ENCODE results near the gene SLC1A2.

SLC1A2 gene

DNA sequence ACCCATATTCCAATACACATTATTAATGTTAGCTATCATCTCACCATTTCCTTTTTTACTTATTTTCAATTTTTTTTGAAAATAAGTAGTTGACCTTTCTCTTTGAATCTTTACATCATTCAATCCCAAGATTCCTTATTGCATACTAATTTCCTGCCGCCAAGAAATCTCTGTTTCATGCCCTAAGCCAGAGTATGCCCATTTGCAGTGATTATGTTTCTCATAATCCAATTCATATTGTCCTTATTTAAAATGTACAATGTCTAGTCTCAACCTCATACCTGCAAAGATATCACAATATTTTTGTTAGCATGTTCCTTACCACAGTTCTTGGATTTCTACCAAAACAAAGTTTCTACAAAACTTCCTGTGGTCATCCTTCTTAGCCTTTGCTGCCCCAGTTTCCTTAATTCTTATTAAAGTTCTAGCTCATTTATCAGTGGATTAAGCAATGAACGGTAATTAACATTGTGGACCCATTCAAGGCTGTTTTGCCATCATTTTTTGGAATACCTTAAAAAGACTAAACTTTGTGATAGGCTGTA is 205.1 kb downstream of the SLC1A2 start:
- DNase-seq, result no peak

DNA sequence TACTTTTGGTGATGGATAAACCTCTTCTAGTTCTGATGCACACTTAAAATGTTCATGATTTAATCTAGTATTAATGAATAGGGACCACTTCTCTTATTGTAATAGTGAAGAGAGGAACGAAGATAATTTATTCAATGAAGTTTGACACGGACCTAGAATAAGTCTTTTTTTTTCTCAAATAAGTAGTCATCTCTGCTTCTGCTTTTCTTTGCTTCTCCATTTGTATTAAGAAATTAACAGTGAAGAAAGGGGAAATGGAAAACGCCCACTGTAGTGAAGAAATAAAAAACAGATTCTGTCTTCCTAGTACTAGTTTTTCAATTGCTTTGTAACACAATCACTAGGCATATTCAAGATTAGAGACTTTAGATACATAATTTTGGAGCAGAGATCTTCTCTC is 207.4 kb downstream of the SLC1A2 start:
- no peak for DNase-seq

DNA sequence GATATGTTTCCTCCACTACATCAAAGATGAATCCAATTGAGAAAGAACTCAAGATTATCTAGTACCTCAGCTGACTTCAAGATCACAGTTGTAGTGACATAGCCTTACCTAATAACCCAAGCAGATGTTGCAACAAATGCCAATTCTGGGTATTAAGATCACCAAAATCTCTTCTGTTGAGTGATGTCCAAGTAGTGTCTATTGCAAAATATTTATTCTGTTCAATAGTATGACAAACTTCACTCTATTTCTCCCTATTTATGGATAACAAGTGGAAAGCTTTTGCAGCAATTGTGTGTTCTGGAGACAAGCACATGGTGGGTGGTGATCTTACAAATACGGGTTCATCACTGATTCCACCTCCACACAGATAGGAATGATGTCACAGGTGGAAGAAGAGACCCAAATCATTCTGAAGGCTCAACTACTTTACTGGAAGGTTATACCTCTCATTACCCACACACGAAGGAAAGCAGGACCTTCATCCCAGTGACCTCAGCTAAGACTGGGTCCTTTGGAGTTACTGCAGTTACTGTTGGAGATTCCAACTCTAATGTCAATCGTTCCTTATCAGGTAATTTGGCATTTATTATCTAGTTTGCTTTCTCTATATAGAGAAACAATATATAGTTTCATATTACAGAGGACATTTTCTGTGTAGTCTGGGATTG is 208.3 kb downstream of the SLC1A2 start:
- no peak for DNase-seq

DNA sequence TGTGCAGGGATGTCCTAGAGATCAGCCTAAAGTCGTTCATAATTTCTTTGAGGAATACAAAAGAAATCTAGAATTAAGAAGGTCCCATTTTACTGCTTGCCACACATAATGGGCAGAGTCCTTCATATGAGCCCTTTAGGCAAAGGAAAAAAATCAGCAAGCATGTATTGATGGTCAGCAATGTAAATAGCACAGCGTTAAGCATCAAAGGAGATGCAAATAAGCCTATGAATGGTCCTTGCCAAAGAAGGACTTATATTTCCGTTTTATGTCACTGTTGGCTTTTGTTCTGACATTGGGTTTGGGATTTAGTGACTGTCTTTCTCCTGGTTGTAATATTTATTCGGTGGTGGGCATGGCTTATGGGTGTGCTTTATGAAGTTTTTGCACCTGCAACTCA is 210.6 kb downstream of the SLC1A2 start:
- DNase-seq, result no peak

DNA sequence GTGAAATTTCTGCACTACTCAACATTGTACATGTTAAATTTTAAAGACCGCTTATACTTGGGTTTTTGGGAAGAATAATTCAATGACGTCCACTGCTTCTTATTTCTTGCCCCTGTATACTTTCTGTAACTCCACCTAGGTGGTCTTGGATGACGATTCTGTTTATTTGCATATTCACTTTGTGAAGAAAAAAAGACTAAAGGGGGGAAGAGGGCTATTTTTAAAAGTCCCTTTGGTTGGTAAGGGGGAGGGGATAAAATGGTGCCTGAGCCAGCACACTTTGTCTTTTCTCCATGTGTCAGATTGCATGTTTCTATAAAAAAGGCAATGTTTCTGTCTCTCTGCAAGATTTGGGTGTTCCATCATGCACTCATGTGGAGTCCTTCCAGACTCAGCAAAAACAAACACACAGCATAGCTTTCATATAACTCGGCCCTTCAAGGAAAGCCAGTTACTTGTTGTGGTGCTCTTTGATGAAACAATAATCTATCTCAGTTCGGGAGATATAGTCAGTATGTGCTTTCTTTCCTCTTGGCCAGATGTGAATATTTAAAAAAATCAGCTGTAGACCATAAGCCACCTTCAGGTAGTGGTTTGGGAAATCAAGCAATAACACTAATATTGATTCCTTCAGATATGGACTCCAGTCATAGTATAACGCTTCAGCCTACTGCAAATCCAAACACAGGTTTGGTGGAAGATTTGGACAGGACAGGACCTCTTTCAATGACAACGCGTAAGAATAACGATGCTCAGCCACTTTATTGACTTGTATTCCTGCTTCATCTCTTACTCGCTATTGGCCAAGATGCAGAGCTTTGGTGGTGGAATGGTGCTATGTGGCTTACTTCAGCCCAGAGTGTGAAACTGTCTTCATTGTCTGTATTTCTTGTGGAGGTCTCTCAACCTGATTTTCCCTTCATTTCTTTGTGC is 211.6 kb downstream of the SLC1A2 start:
- DNase-seq, result no peak

DNA sequence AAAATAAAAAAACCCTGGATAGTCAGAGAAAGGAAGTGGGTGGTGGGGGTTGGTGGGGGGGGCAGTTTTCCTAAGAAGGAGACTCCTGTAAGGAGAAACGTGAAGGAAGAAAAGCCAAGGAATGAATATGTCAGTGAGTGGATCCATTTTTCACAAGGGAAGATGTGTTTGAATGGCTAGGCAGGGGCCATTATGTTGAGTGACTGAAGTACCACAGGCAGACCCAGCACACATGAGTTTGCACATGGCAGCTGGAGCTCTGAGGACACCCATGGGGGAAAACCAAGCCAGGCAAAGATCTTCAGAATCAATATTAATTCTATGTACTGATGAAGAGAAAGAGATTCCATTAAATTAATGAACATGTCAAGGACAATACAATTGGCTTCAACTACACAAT is 212.7 kb downstream of the SLC1A2 start:
- DNase-seq, result no peak

DNA sequence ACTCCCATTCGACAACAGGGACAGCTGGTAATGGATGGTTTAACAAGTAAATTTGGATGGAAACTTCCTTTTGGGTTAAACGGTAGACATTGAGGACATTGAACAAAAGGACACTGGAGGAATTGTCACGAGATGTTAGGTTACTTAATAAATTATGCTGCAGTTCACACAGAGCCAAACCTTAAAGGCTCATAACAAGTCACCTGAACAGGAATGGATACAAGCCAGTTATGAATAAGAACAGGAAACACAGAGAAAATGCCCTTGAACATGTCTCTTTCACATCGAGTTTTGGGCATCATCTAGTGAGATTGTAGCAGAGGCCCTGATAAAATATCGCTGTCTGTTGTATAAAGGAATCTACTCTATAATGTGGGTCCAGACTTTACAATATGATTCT is 214.7 kb downstream of the SLC1A2 start:
- DNase-seq, result no peak
